Vagina (tissue), 2 donors: Measurements from ENCODE around the gene MTMR3. TPM values are rescaled to one million over a fixed set of nuclear protein-coding genes. Genes with fewer than 3 reads are reported as not detected.
"Not testable (repeated sequence)": the region's sequence is repeated elsewhere in the genome, so short reads cannot be mapped to it uniquely, and the experiment has no call there.

Experiments used
- DNase-seq, 2 donors: peaks; one replicate each; pipeline ENCODE4 v3.0.0-alpha.2; 2017; ENCODE audit errors: extremely low spot score in 2 of 2
- H3K27ac ChIP-seq: fragments of 200-600 bp; sonication (generic); one replicate; pipeline ENCODE4 v1.5.1; 2019
- H3K27me3 ChIP-seq: fragments of 200-600 bp; sonication (generic); one replicate; pipeline ENCODE4 v1.5.1; 2019
- H3K36me3 ChIP-seq, 2 donors: fragments of 200-600 bp; sonication (generic); one replicate each; pipeline ENCODE4 v1.5.1; 2017 to 2019
- H3K4me1 ChIP-seq: fragments of 200-600 bp; sonication (generic); one replicate; pipeline ENCODE4 v1.5.1; 2019
- H3K4me3 ChIP-seq, 2 donors: fragments of 200-600 bp; sonication (generic); 1 replicate in 1 of 2; 2 replicates in 1 of 2; pipeline ENCODE4 v1.5.1; 2016 to 2019
- H3K9me3 ChIP-seq: fragments of 200-600 bp; sonication (generic); one replicate; pipeline ENCODE4 v1.5.1; 2019
- POLR2A ChIP-seq, 2 donors: fragments of 450-650 bp; IDR thresholded peaks; one replicate each; pipeline ENCODE4 v1.6.1; 2017; ENCODE audit warnings: antibody characterized with exemption in 2 of 2, mild to moderate bottlenecking in 2 of 2, moderate library complexity in 2 of 2
- POLR2AphosphoS5 ChIP-seq, 2 donors: sonication (generic); formaldehyde crosslinking; IDR thresholded peaks; one replicate each; pipeline ENCODE4 v1.9.0; 2017; ENCODE audit warnings: antibody characterized with exemption in 2 of 2, mild to moderate bottlenecking in 2 of 2, low read depth in 1 of 2; ENCODE audit not compliant: insufficient read depth in 1 of 2
- intact Hi-C: fragments of 100-400 bp; cut with DNase I; formaldehyde crosslinking; loops from one replicate; pipeline ENCODE4 v1.15.1; 2023
- total RNA-seq: library from RNA; depleted of rRNA; stranded (reverse); fragments of >200 nt; gene quantifications from one replicate; pipeline ENCODE4 v1.2.3, GENCODE V29; 2016
- TF ChIP-seq, protein P1 (sequence below), 3 experiments: fragments of 450-650 bp in 2 of 3; fragments of 200-600 bp in 1 of 3; sonication (generic) in 1 of 3; IDR thresholded peaks; one replicate each; pipeline ENCODE4 v1.5.1; 2017 to 2019; ENCODE audit warnings: antibody characterized with exemption in 3 of 3, mild to moderate bottlenecking in 2 of 3, moderate library complexity in 2 of 3

Gene MTMR3
- total RNA-seq, 1 donor from 2014 or later: 66.8 TPM

DNA sequence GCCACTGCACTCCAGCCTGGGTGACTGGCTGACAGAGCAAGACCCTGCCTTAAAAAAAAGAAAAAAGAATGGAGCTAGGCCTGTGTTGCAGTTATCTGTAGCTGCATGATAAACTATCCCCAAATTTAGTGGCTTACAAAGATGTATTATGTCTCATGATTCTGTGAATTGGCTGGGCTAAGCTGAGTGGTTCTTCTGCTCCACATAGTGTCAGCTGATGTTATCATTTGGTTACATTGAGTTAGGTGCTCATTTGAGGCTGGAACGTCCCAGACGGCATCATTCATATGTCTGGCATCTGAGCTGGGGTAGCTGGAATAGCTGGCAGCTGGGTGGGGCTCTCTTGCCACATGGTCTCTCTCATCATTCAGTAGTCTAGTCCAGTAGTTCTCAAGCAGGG, 36.7 kb upstream of the MTMR3 start:
- no peak for DNase-seq
- intact Hi-C loops: no loop called here
- TF ChIP-seq, protein P1, sequence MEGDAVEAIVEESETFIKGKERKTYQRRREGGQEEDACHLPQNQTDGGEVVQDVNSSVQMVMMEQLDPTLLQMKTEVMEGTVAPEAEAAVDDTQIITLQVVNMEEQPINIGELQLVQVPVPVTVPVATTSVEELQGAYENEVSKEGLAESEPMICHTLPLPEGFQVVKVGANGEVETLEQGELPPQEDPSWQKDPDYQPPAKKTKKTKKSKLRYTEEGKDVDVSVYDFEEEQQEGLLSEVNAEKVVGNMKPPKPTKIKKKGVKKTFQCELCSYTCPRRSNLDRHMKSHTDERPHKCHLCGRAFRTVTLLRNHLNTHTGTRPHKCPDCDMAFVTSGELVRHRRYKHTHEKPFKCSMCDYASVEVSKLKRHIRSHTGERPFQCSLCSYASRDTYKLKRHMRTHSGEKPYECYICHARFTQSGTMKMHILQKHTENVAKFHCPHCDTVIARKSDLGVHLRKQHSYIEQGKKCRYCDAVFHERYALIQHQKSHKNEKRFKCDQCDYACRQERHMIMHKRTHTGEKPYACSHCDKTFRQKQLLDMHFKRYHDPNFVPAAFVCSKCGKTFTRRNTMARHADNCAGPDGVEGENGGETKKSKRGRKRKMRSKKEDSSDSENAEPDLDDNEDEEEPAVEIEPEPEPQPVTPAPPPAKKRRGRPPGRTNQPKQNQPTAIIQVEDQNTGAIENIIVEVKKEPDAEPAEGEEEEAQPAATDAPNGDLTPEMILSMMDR (IDR thresholded peaks at IDR 0.05): no peak
- H3K9me3 ChIP-seq: no peaks in the 10 kb centered on the region
- no peak overlapping the region for H3K4me3 ChIP-seq
- H3K27ac ChIP-seq: no peak overlapping the region
- H3K36me3 ChIP-seq: no peaks in the 10 kb centered on the region
- no peaks in the 10 kb centered on the region for H3K27me3 ChIP-seq
- peaks cover 6% of the 10 kb centered on the region for H3K4me1 ChIP-seq

DNA sequence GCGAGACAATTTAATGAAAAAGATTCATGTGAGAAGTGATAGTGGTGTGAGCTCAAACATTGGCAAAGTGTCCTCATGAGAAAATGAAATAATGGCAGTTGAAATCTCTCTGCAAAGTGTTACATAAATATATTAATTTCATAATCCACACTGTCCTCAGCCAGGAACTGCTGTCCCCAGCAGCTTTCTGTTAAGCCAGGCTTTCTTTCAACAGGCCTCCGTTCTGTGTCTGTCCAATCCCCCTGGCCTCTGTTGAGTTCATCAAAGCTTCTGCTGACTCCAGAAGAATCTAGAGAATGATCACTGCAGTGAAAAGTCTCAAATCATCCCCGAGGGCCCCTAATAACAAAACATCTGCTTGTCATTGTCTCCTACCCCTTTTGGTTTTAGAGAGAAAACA, 34.9 kb upstream of the MTMR3 start:
- peaks cover 4% of the 10 kb centered on the region for H3K4me1 ChIP-seq
- H3K9me3 ChIP-seq: no peaks in the 10 kb centered on the region
- no peak for TF ChIP-seq POLR2AphosphoS5 (IDR thresholded peaks at IDR 0.05; ENCODE audit: insufficient read depth in 1 of 2, low read depth in 1 of 2)
- TF ChIP-seq, protein P1 (IDR thresholded peaks at IDR 0.05): no peak
- no peak for TF ChIP-seq POLR2A (IDR thresholded peaks at IDR 0.05)
- no peaks in the 10 kb centered on the region for H3K27me3 ChIP-seq
- no peak overlapping the region for H3K4me3 ChIP-seq
- no peak for DNase-seq
- intact Hi-C loops: no loop called here
- H3K36me3 ChIP-seq: no peaks in the 10 kb centered on the region
- no peak overlapping the region for H3K27ac ChIP-seq

DNA sequence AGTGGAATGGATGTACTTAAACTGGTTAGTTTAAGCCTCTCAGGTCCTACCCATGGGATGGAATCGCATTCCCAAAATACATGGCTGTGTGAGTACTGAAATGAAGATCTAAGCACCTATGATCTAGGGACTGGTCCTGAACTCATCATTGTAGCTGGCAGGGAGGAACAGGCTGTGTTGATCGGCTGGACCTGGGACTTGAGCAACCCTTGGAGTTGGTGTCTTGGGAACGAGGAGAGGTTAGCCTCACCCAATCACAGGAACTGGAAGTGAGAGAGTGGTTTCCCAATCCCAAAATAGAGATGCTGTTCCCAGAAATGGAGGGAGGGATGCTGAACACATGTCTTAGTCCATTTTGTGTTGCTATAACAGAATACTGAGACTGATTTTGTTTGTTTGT, 28.5 kb upstream of the MTMR3 start:
- Histone ChIP-seq H3K27me3 (no peaks in the 10 kb centered on the region), H3K9me3 (no peaks in the 10 kb centered on the region), H3K36me3 (no peaks in the 10 kb centered on the region), H3K27ac (no peak overlapping the region), H3K4me3 (no peak overlapping the region), H3K4me1 (no peaks in the 10 kb centered on the region)
- TF ChIP-seq, protein P1 (IDR thresholded peaks at IDR 0.05): no peak
- TF ChIP-seq POLR2A (IDR thresholded peaks at IDR 0.05) (no peak), POLR2AphosphoS5 (IDR thresholded peaks at IDR 0.05; ENCODE audit: insufficient read depth in 1 of 2, low read depth in 1 of 2) (no peak)
- intact Hi-C loops: no loop called here
- DNase-seq: no peak

DNA sequence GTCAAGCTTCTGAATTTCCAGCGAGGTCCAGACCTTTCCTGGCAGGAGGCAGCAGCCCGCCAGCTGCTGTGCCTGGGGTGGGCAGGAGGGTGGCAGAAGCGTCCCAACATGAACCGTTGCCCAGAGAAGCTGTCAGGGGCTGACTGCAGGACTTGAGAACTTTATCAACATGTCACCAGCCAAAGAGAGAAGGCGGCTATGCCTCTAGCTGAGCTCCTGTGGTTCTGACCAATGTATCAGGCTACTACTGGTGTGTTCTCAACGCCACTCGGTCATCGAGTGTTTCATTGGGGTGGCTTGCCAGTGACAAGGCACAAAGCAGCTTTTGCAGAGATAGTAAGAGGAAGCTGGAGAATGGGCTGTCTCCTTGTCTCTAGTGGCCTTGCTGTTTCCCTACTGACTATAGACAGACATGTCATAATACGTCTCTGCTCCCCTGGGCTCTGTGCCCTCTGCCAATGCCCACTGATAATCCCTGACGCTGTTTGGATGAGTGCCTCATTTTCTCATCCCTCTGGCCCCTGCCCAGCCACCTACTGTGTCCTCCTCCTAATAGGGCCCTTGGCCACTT, 27.3 kb upstream of the MTMR3 start:
- H3K9me3 ChIP-seq: no peaks in the 10 kb centered on the region
- H3K36me3 ChIP-seq: no peaks in the 10 kb centered on the region
- no peak for DNase-seq
- H3K4me3 ChIP-seq: no peak overlapping the region
- H3K27me3 ChIP-seq: no peaks in the 10 kb centered on the region
- intact Hi-C loops: no loop called here
- TF ChIP-seq, protein P1 (IDR thresholded peaks at IDR 0.05): no peak
- TF ChIP-seq POLR2A (IDR thresholded peaks at IDR 0.05): no peak
- no peak for TF ChIP-seq POLR2AphosphoS5 (IDR thresholded peaks at IDR 0.05; ENCODE audit: insufficient read depth in 1 of 2, low read depth in 1 of 2)
- H3K4me1 ChIP-seq: no peaks in the 10 kb centered on the region
- no peak overlapping the region for H3K27ac ChIP-seq

DNA sequence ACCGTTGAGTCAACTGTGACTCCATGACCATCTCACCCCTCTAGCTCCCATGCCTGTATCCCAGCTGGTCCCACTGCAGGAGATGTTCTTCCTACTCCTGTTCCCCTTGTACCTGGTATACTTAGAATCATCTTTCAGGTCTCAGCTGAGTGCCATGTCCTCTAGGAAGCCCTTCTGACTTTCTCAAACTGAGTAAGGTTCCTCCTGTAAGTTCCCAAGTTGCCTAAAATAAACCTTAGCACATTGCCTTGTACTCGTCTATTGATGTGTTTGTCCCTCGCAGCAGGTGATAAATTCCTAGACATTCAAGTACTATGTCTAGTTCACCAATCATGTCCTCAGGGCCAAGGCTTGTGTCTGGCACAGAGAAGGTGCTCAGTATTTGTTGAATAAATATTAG, 26.5 kb upstream of the MTMR3 start:
- intact Hi-C loops: no loop called here
- no peak for DNase-seq
- Histone ChIP-seq H3K36me3 (no peaks in the 10 kb centered on the region), H3K27ac (no peak overlapping the region), H3K27me3 (no peaks in the 10 kb centered on the region), H3K4me1 (no peaks in the 10 kb centered on the region), H3K9me3 (no peaks in the 10 kb centered on the region), H3K4me3 (no peak overlapping the region)
- TF ChIP-seq POLR2A (IDR thresholded peaks at IDR 0.05): no peak
- TF ChIP-seq, protein P1 (IDR thresholded peaks at IDR 0.05): no peak
- TF ChIP-seq POLR2AphosphoS5 (IDR thresholded peaks at IDR 0.05; ENCODE audit: insufficient read depth in 1 of 2, low read depth in 1 of 2): no peak

DNA sequence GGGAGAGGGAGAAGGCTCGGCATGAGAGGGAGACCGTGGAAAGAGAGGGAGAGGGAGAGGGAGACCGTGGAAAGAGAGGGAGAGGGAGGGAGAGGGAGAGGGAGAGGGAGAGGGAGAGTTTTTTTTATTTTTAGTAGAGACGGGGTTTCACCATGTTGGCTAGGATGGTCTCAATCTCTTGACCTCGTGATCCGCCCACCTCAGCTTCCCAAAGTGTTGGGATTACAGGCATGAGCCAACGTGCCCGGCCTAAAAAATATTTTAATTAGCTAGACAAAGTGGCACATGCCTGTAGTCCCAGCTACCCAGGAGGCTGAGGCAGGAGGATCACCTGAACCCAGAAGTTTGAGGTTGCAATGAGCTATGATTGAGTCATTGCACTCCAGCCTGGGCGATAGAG, 23.9 kb upstream of the MTMR3 start:
- intact Hi-C loops: not testable (repeated sequence)

More for the DNA sequence above, 23.9 kb upstream of the MTMR3 start:
- not testable (repeated sequence) for H3K4me3 ChIP-seq, H3K9me3 ChIP-seq, H3K27ac ChIP-seq, H3K36me3 ChIP-seq, H3K4me1 ChIP-seq, H3K27me3 ChIP-seq, DNase-seq
